Medulla oblongata (tissue), 1 donor: ENCODE data around the gene HOXA4.

Experiments used
- DNase-seq: peaks from one replicate; pipeline ENCODE4 v3.0.0-alpha.2; 2015; ENCODE audit errors: extremely low spot score

Gene HOXA4

GRCh38 chr7:27105301-27106031 is 25.1 kb downstream of the HOXA4 start:
- peak; percentile 34 for DNase-seq

GRCh38 chr7:27104341-27105058 is 26.1 kb downstream of the HOXA4 start:
- peak; percentile 53 for DNase-seq

GRCh38 chr7:27103489-27104226 is 26.9 kb downstream of the HOXA4 start:
- peak; percentile 54 for DNase-seq

GRCh38 chr7:27102581-27103442 is 27.7 kb downstream of the HOXA4 start, which contains the start of gene HOXA2:
HOXA2 (minus strand) TSS chr7:27102683; CDS start chr7:27102500, 183 bp downstream.
- peak; percentile 83 for DNase-seq

GRCh38 chr7:27101957-27102580 is 28.5 kb downstream of the HOXA4 start:
- no peak for DNase-seq

- peak; percentile 60 for DNase-seq
Observed at GRCh38 chr7:27101171-27101956, 29.2 kb downstream of the HOXA4 start.

GRCh38 chr7:27100694-27101170 is 29.8 kb downstream of the HOXA4 start:
- peak; percentile 58 for DNase-seq

- peak; percentile 18 for DNase-seq
Observed at GRCh38 chr7:27099453-27100370, 30.8 kb downstream of the HOXA4 start.

- peak; percentile 83 for DNase-seq
Observed at GRCh38 chr7:27098578-27099451, 31.7 kb downstream of the HOXA4 start.

GRCh38 chr7:27097686-27098577 is 32.6 kb downstream of the HOXA4 start:
- DNase-seq = peak; percentile 14

GRCh38 chr7:27096768-27097514 is 33.6 kb downstream of the HOXA4 start:
- peak; percentile 65 for DNase-seq

GRCh38 chr7:27095897-27096767 is 34.4 kb downstream of the HOXA4 start, which contains the start of gene HOXA1:
HOXA1 (minus strand) TSS chr7:27096000; CDS start chr7:27095912, 88 bp downstream.
- DNase-seq = peak; percentile 87

GRCh38 chr7:27095050-27095896 is 35.3 kb downstream of the HOXA4 start:
- DNase-seq = peak; percentile 27
